Measurements from ENCODE around the gene OR6S1. TPM values are rescaled to one million over a fixed set of nuclear protein-coding genes. Genes with fewer than 3 reads are reported as not detected.

The OR6S1 gene
- total and polyA plus RNA-seq, 11 donors, result not detected

DNA sequence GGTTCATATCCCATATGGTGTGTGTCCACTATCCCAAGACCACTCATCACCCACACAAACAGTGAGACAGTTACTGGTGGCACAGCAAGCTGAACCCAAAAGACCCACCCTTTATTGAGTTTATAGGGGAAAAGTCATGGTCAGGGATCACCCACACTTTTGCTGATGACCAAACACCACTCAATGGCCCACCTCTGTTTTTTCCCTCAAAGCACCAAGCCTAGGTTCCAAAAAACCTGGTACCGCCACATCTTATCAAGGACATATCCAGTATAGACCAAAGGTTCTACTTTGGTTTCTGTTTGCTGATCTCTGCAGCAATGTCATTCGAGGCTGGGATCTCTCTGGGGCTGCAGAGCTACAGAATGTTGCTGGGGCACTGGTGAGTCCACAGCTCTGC lies 19.7 kb upstream of the OR6S1 start:
- 70 to 81% (median 75%) methylated on average over 2 of the region's 2 CpGs for WGBS, 4 donors
- no peaks in the 10 kb centered on the region for H3K9me3 ChIP-seq
- no peak for DNase-seq
- H3K4me3 ChIP-seq, result no peak overlapping the region
- no peak for TF ChIP-seq POLR2A (IDR thresholded peaks at IDR 0.05)
- no peak for ATAC-seq
- no peak overlapping the region for H3K27ac ChIP-seq
- no peaks in the 10 kb centered on the region for H3K36me3 ChIP-seq
- peaks cover 19 to 96% (median 55%) of the 10 kb centered on the region in 9 donors for H3K27me3 ChIP-seq
- intact Hi-C loops (cut with DNase I), result no loop called here
- H3K4me1 ChIP-seq, result peaks cover 0 to 12% (median 1%) of the 10 kb centered on the region in 12 donors

DNA sequence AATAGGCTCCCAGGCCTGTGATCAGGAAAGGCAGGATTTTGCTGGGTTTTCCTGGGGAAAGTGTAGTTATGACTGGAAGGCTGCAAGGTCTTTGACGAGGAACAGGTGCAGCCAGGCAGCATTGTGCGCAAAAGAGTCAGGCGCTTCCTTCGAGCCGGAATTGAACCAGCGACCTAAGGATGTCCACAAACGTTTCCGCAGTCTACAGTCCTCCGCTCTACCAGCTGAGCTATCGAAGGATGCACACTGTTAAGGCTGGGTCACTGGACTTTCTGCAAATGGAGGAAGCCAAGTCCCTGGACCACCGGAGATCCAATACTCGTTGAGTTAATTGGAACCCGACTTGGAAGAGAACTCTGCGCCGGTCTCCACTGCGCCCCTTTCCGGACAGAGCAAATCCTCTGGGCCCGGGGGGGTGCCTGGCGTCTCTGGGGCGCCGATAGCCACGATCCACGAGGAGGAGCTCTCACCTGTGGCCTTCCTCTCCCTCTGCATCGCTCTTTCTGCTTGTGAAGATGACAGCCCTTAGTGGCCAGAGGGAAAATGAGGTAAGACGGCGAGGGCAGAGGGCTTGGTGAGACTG lies 18.4 kb upstream of the OR6S1 start:
- no peak for DNase-seq
- Histone ChIP-seq H3K9me3 (no peaks in the 10 kb centered on the region), H3K27ac (no peak overlapping the region), H3K4me3 (no peak overlapping the region), H3K27me3 (peaks cover 19 to 94% (median 65%) of the 10 kb centered on the region in 9 donors), H3K36me3 (no peaks in the 10 kb centered on the region), H3K4me1 (peaks cover 0 to 12% (median 1%) of the 10 kb centered on the region in 12 donors)
- TF ChIP-seq POLR2A (IDR thresholded peaks at IDR 0.05), result no peak
- TF ChIP-seq, protein P1, sequence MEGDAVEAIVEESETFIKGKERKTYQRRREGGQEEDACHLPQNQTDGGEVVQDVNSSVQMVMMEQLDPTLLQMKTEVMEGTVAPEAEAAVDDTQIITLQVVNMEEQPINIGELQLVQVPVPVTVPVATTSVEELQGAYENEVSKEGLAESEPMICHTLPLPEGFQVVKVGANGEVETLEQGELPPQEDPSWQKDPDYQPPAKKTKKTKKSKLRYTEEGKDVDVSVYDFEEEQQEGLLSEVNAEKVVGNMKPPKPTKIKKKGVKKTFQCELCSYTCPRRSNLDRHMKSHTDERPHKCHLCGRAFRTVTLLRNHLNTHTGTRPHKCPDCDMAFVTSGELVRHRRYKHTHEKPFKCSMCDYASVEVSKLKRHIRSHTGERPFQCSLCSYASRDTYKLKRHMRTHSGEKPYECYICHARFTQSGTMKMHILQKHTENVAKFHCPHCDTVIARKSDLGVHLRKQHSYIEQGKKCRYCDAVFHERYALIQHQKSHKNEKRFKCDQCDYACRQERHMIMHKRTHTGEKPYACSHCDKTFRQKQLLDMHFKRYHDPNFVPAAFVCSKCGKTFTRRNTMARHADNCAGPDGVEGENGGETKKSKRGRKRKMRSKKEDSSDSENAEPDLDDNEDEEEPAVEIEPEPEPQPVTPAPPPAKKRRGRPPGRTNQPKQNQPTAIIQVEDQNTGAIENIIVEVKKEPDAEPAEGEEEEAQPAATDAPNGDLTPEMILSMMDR (IDR thresholded peaks at IDR 0.05), result no peak
- intact Hi-C loops (cut with DNase I), result loop anchor here in 1 of 10 donors (2.0 kb wide), 1 partner anchor 31 kb away; no protein-coding TSS in a partner anchor
- no peak for ATAC-seq
- 44 to 53% (median 46%) methylated on average over 26 of the region's 26 CpGs for WGBS, 4 donors

DNA sequence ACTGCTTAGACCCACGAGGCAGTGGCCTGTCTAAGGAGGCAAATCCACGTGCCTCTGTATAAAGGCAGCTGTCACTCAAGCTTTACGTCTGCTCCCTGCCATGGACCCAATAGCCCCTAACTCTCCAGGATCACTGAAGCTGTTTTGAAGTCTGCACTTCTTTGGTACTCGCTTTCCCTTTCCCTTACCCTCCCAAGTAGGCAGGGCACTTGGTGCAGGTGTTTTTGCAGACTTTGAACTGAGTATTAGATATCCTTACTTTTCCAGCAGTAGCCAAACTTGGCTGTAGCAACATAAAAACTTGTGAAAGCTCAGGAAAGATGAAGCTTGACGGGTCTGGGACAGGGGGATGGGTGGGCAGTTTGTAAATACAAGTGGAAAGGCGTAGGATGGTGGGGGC lies 17.8 kb upstream of the OR6S1 start:
- no peak for ATAC-seq
- WGBS, 4 donors, result 64 to 80% (median 72%) methylated on average over 6 of the region's 6 CpGs
- Histone ChIP-seq H3K27me3 (peaks cover 19 to 90% (median 64%) of the 10 kb centered on the region in 9 donors), H3K36me3 (no peaks in the 10 kb centered on the region), H3K27ac (no peak overlapping the region), H3K4me3 (no peak overlapping the region), H3K4me1 (peaks cover 0 to 12% (median 1%) of the 10 kb centered on the region in 12 donors), H3K9me3 (no peaks in the 10 kb centered on the region)
- TF ChIP-seq, protein P1 (IDR thresholded peaks at IDR 0.05), result no peak
- TF ChIP-seq POLR2A (IDR thresholded peaks at IDR 0.05), result no peak
- intact Hi-C loops (cut with DNase I), result loop anchor here in 1 of 10 donors (2.0 kb wide), 1 partner anchor 31 kb away; no protein-coding TSS in a partner anchor
- no peak for DNase-seq

DNA sequence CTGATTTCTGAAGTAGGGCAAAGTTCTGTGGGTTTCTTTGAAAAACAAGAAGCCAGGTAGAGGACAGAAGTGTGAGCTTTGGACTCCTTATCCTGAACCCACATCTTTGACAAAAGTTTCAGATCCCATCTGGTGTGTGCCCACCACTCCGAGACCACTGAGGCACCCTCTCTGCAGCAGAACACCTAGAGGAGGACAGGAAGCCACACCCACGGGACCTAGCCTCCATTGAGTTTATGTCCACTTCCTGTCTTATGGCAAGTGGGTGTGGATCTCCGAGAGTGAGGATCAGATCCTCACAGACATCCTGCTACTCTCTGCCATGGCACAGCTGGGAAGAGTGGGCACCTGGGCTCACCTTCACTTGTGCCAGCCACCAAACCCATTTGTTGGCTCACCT lies 16.8 kb upstream of the OR6S1 start:
- Histone ChIP-seq H3K36me3 (no peaks in the 10 kb centered on the region), H3K27ac (no peak overlapping the region), H3K4me3 (no peak overlapping the region), H3K27me3 (peaks cover 26 to 90% (median 64%) of the 10 kb centered on the region in 9 donors), H3K4me1 (peaks cover 0 to 6% (median under 1%) of the 10 kb centered on the region in 12 donors), H3K9me3 (no peaks in the 10 kb centered on the region)
- no peak for DNase-seq
- WGBS, 4 donors, result 62 to 67% (median 64%) methylated on average over 3 of the region's 3 CpGs
- ATAC-seq, result no peak
- intact Hi-C loops (cut with DNase I), result loop anchor here in 1 of 10 donors (2.0 kb wide), 1 partner anchor 33 kb away; no protein-coding TSS in a partner anchor
- TF ChIP-seq, protein P1 (IDR thresholded peaks at IDR 0.05), result no peak
- TF ChIP-seq POLR2A (IDR thresholded peaks at IDR 0.05), result no peak

Measured in heart left ventricle (tissue), 16 donors.